Naive B cell (primary cell): ENCODE measurements around the gene FEM1B. TPM values are rescaled to one million over a fixed set of nuclear protein-coding genes. Genes with fewer than 3 reads are reported as not detected.

Source experiments
- ATAC-seq, 2 donors: fragments of 150-1000 bp; cut with Tn5 transposase; 2 replicates each; pipeline ENCODE4 v1.10.0; 2021; ENCODE audit warnings: low read depth in 2 of 2, mild to moderate bottlenecking in 2 of 2, moderate library complexity in 2 of 2
- DNase-seq: peaks from one replicate; pipeline ENCODE4 v3.0.0; 2022
- H3K27ac Mint-ChIP-seq, 6 donors: one replicate each; pipeline ENCODE4 v1.8.0; 2020 to 2022; ENCODE audit warnings: mild to moderate bottlenecking in 6 of 6, mixed read lengths in 6 of 6, moderate library complexity in 5 of 6, inconsistent platforms in 2 of 6
- H3K27me3 Mint-ChIP-seq, 3 donors: one replicate each; pipeline ENCODE4 v1.8.0; 2021 to 2022; ENCODE audit warnings: mixed read lengths in 3 of 3, mild to moderate bottlenecking in 1 of 3
- H3K36me3 Mint-ChIP-seq, 2 donors: one replicate each; pipeline ENCODE4 v1.8.0; 2020 to 2022; ENCODE audit warnings: mixed read lengths in 2 of 2, inconsistent platforms in 1 of 2, mild to moderate bottlenecking in 1 of 2
- H3K4me1 Mint-ChIP-seq, 3 donors: one replicate each; pipeline ENCODE4 v1.8.0; 2020 to 2022; ENCODE audit warnings: mixed read lengths in 3 of 3, inconsistent platforms in 1 of 3, mild to moderate bottlenecking in 1 of 3, moderate library complexity in 1 of 3
- H3K4me3 Mint-ChIP-seq, 8 donors: one replicate each; pipeline ENCODE4 v1.8.0; 2020 to 2022; ENCODE audit warnings: mild to moderate bottlenecking in 8 of 8, mixed read lengths in 8 of 8, moderate library complexity in 8 of 8, inconsistent platforms in 2 of 8
- H3K9me3 Mint-ChIP-seq, 7 donors: one replicate each; pipeline ENCODE4 v1.8.0; 2020 to 2022; ENCODE audit warnings: mixed read lengths in 7 of 7, mild to moderate bottlenecking in 5 of 7, inconsistent platforms in 2 of 7, moderate library complexity in 1 of 7
- polyA plus RNA-seq, 6 donors: library from polyadenylated mRNA; unstranded; fragments of 300-500 nt; fragmentation: Illumina TruSeq; gene quantifications; one replicate each; pipeline ENCODE4 v1.2.3, GENCODE V29; 2021; ENCODE audit warnings: low read depth in 6 of 6

Gene FEM1B
- polyA plus RNA-seq, 6 donors from 2014 or later = 11.9 to 25.4 (median 22.6) TPM

DNA sequence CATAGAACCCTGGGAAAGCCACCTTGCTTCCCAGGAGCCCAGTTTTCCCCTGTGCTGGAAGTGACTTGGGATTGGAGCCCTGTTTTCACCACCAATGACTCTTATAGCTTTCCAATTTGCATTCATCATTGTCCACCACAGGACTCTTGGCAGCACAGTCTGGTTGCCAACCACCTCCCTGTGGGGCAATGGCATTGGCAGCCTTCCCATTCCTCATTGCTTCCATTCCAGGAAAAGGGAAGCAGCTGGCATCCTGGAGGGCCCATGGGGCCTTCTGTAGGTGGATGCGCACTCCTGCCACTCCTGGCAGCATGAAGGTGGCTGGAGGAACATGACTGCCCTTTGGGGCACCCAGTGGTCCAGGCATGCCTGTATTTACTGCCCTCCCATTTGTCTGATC is 57.7 kb downstream of the FEM1B start:
- ATAC-seq (no peak), DNase-seq (no peak)
- H3K4me1 Mint-ChIP-seq = no peaks in the 10 kb centered on the region
- H3K27ac Mint-ChIP-seq = no peak overlapping the region
- H3K36me3 Mint-ChIP-seq = no peaks in the 10 kb centered on the region
- H3K9me3 Mint-ChIP-seq = no peaks in the 10 kb centered on the region
- H3K27me3 Mint-ChIP-seq = peaks cover 9 to 35% (median 30%) of the 10 kb centered on the region in 3 donors
- H3K4me3 Mint-ChIP-seq = no peak overlapping the region

DNA sequence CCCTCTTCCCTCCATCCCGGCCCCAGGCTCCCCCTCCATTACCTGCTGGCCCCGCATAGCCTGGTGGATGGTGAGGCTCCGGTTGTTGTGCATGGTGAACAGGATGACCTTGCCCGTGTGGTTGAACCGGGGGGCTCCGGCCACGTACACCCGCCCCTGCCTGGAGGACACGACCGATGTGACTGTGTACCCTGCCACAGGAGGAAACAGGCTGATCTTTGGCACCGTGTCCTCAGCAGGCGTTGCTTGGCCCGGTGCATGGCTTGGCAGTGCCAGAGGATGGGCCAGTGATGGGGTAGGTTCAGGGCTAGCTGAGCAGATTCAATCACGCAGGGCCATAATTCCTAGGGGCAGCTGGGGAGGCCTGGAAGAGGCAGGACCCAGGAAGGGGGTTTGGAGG is 58.1 kb downstream of the FEM1B start:
- H3K4me1 Mint-ChIP-seq = no peaks in the 10 kb centered on the region
- no peaks in the 10 kb centered on the region for H3K36me3 Mint-ChIP-seq
- peaks cover 9 to 34% (median 30%) of the 10 kb centered on the region in 3 donors for H3K27me3 Mint-ChIP-seq
- H3K9me3 Mint-ChIP-seq = no peaks in the 10 kb centered on the region
- no peak for ATAC-seq
- peak overlapping the region in 1 of 6 donors; percentile 22 for H3K27ac Mint-ChIP-seq
- DNase-seq = no peak
- H3K4me3 Mint-ChIP-seq = no peak overlapping the region

DNA sequence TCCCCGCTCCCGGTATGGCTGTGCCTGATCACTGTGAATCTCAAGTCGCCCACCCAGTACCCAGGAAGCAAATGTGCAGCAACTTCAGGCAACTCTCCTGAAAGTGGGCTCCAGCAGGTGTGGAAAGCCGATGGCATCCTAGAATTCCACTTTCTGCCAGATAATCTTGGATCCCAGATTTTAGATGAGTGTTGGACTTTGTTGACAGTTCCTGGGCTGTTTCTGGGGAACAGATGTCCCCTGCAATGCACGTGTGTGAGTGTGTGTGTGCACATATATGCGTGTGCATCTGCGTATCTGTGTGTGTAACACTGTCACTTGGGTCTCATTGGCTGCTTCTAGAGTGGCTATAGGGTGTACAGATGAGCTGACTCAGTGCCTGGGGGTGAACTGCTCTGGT is 59.0 kb downstream of the FEM1B start:
- Mint-ChIP-seq H3K4me3 (no peak overlapping the region), H3K9me3 (no peaks in the 10 kb centered on the region), H3K27ac (no peak overlapping the region), H3K4me1 (no peaks in the 10 kb centered on the region), H3K27me3 (peaks cover 9 to 30% (median 26%) of the 10 kb centered on the region in 3 donors), H3K36me3 (no peaks in the 10 kb centered on the region)
- DNase-seq (no peak), ATAC-seq (no peak)

DNA sequence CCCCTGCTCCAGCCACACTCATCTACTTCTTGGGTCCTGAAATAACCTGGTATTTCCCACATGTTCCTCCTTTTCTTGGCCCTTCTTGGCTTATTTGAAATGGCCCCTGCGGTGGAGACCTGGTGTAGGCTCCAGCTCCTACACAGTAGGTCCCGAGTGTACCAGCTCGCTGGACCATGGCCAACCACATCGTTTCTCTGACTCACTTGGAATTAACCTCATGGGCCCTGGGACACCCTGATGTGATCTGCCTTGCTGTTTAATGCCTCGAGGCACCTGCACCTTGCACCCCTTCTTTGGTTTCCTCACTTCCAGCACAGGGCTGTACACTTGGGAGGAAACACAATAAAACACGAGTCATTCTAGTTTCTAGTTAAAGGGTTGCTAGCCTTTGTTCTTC is 60.3 kb downstream of the FEM1B start:
- Mint-ChIP-seq H3K4me3 (no peak overlapping the region), H3K9me3 (no peaks in the 10 kb centered on the region), H3K27ac (no peak overlapping the region), H3K27me3 (peaks cover 9 to 23% (median 18%) of the 10 kb centered on the region in 3 donors), H3K4me1 (no peaks in the 10 kb centered on the region), H3K36me3 (no peaks in the 10 kb centered on the region)
- no peak for DNase-seq
- no peak for ATAC-seq

DNA sequence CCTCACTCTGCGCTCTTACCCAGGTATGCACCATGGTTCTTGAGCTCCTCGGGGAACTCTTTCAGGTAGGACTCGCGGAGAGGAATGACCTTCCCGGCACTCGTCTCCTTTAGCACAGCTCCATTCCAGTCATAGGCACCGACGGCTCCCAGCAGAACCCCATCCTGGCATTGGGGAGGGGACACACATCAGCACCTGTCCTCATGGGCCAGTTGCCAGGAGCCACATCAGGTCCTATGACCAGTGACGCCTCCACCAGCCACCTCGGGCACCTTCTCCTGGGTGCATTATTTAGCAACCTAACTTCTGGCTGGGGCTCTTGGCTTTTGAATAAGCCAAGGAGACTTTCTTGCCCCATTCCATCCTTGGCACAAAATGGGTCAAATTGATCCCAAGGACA is 61.9 kb downstream of the FEM1B start:
- H3K27me3 Mint-ChIP-seq = peaks cover 2 to 10% (median 4%) of the 10 kb centered on the region in 3 donors
- H3K4me3 Mint-ChIP-seq = no peak overlapping the region
- no peak overlapping the region for H3K27ac Mint-ChIP-seq
- H3K36me3 Mint-ChIP-seq = no peaks in the 10 kb centered on the region
- DNase-seq (no peak), ATAC-seq (no peak)
- no peaks in the 10 kb centered on the region for H3K4me1 Mint-ChIP-seq
- no peaks in the 10 kb centered on the region for H3K9me3 Mint-ChIP-seq

DNA sequence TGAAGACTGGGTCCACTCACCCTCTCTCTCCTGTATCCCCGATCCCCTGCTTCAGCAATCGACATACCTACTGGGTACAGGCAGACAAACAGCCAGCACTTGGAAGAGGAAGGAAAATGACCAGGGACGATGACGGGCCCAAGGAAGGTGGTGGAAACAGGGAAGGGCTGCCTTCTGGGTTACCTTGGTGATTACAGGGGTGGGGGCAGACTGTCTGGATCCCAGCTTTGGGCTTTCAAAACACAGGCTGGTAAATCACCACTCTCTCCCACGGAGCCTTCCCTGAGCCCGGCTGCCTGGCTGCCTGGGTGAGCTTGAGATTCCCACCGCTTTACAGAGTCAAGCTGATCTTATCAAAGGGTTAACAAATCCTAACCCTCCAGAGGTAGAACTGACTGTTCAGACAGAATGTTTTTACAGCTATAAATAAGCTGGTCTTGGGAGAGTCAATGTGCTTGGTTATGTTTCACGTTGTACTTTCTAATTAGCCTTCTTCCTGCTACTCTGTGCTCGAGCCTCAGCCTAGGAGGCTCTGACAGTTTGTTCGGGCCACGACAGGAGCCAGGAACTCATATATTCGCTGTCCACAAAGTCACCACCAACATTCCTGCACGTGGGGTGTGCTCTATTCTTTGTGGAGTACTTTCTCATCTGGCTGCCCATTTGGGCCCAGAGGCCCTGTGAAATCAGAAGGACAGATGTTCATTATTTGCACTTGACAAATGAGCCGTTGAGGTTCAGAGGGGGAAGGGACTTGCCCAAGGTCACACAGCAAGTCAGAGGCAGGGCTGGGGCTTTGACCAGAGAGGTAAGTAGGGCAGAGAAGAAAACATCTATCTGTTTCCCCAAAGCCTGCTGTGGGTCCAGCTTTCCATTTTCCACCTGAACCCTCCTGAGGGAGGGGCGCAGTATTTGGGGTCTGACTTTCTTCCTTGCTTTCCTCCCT is 63.5 kb downstream of the FEM1B start:
- H3K36me3 Mint-ChIP-seq = no peaks in the 10 kb centered on the region
- H3K4me3 Mint-ChIP-seq = no peak overlapping the region
- H3K4me1 Mint-ChIP-seq = no peaks in the 10 kb centered on the region
- H3K9me3 Mint-ChIP-seq = no peaks in the 10 kb centered on the region
- DNase-seq = no peak
- no peak for ATAC-seq
- peak overlapping the region in 1 of 6 donors; percentile 88 for H3K27ac Mint-ChIP-seq
- H3K27me3 Mint-ChIP-seq = peaks cover 0 to 7% (median 0%) of the 10 kb centered on the region in 3 donors

DNA sequence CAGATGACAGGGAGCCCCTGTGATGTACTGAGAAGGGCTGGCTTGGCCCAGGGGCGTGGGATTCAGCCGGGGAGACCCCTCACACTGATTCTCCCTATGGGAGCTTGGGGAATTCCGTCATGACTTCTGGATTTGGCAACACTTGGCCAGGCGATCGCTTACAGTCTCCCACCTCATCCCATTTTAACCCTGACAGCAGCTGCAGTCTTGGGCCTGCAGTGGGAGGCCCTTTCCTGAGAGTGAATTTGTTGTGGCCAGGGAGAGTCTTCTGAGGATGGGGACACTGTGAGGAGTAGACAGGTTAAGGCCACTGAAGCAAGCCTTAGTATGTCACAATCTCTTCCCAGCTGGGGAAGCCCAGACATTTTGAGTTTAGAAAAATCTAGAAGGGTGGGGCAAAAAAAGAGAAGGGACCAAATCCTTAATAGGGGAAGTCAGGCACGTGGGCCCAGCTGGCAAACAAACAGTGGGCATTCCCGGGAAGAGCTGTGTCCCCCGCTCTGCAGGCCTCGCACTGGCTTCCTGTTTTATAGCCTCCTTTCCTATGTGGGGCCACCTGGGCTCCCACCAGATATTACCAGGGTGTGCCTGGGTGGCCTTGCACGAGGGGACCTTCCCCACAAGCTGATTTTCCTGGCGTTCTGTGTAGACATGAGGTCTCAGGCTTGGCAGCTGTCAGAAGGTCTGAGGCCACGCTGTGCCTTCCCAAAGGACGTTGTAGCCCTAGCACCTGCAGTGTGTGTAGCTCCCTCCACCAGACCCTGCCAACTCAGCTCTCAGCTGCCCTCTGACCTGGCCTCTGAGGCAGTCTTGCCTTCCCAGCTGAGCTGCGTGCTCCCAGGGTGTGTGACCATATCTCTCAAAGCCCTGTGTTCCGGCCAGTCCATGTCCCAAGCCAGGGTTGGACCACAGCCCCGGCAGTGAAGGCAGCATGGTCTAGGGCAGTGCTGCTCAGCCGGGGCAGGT is 64.5 kb downstream of the FEM1B start:
- H3K36me3 Mint-ChIP-seq = no peaks in the 10 kb centered on the region
- DNase-seq = no peak
- no peak for ATAC-seq
- H3K4me1 Mint-ChIP-seq = no peaks in the 10 kb centered on the region
- no peak overlapping the region for H3K4me3 Mint-ChIP-seq
- H3K27me3 Mint-ChIP-seq = peaks cover 0 to 7% (median 0%) of the 10 kb centered on the region in 3 donors
- no peaks in the 10 kb centered on the region for H3K9me3 Mint-ChIP-seq
- peak overlapping the region in 1 of 6 donors; percentile 17 for H3K27ac Mint-ChIP-seq

DNA sequence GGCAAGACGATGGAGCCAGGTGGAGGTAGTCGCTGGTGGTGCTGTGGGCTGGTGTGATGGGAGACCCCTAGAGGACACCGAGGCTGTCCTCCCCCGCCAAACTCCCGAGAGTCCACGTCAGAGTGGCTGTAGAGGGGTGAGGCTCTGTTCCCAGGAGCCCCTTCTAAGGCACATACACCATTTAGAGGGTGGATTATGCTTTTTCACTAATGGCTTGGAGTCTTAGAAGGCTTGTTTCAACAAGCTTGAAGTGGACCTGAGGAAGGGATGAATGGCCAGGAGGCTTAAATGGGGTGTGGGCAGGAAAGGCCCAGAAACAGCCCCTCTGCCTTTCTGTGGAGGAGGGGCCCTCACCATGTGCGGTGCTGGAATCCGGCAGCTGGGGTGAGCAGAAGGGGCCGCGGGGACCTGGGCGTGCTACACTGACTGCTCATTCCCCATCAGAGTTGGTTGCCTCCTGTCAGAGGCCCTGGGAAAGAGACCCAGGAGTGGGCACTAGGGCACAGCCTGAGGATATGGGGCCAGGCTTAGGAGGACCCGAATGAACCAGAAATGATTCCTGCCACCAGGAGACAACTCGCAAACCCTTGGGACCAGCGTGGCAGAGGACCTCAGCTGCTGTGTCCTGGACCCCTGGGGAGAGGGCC is 66.2 kb downstream of the FEM1B start:
- H3K27ac Mint-ChIP-seq = no peak overlapping the region
- H3K9me3 Mint-ChIP-seq = no peaks in the 10 kb centered on the region
- no peaks in the 10 kb centered on the region for H3K27me3 Mint-ChIP-seq
- ATAC-seq = no peak
- no peaks in the 10 kb centered on the region for H3K36me3 Mint-ChIP-seq
- H3K4me3 Mint-ChIP-seq = no peak overlapping the region
- no peak for DNase-seq
- no peaks in the 10 kb centered on the region for H3K4me1 Mint-ChIP-seq

DNA sequence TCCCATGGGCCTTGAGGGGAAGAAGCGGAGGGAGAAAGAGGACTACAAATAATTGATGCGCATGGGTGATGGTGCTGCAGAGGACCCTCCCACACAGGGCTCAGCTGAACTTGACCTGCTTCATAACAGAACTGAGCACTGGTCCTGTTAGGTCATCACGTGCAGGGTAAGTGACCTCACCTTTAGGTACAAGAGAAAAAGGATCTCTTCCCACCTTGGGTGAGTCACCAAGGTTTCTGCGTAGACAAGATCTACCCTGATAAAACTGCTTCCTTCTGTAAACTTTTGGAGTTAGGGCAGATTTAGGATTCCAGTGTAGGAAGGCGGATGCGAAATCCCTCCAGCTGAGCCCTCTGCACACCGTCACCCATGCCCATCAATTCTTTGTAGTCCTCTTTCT is 67.1 kb downstream of the FEM1B start:
- Mint-ChIP-seq H3K27ac (no peak overlapping the region), H3K36me3 (no peaks in the 10 kb centered on the region), H3K4me3 (no peak overlapping the region), H3K4me1 (no peaks in the 10 kb centered on the region), H3K27me3 (no peaks in the 10 kb centered on the region), H3K9me3 (no peaks in the 10 kb centered on the region)
- ATAC-seq (no peak), DNase-seq (no peak)

Other genes starting within 250 kb of the FEM1B start
- 100 to 1,000 TPM; 141 to 207 (median 162) TPM for gene PIAS1, start 223.4 kb upstream of the FEM1B start, polyA plus RNA-seq
- gene CALML4, start 72.4 kb upstream of the FEM1B start, polyA plus RNA-seq = under 1 TPM in 1 of 6 donors, not detected in 5; 0.61 TPM
- gene CLN6, start 48.0 kb upstream of the FEM1B start, polyA plus RNA-seq = 1 to 10 TPM; 2.7 to 5.2 (median 4.0) TPM
- under 1 TPM in 1 of 6 donors, not detected in 5; 0.04 TPM for gene ITGA11, start 154.4 kb downstream of the FEM1B start, polyA plus RNA-seq